Lung (tissue), 12 donors: ENCODE measurements around the gene IER2. TPM values are rescaled to one million over a fixed set of nuclear protein-coding genes. Genes with fewer than 3 reads are reported as not detected.
A peak's percentile ranks its signal among the peaks of the same experiment; 100 is the strongest.

Experiments used
- ATAC-seq: fragments of 200-7000 bp; cut with Tn5 transposase; one replicate; pipeline ENCODE4 v1.9.1; 2020; ENCODE audit warnings: moderate number of reproducible peaks; ENCODE audit not compliant: insufficient read depth, low FRiP score
- DNase-seq, 3 donors: peaks; one replicate each; pipeline ENCODE4 v3.0.0-alpha.2; 2013 to 2017
- H3K27ac ChIP-seq, 2 donors: one replicate each; pipeline ENCODE4 v1.5.1; 2013; ENCODE audit warnings: mild to moderate bottlenecking in 2 of 2, moderate library complexity in 2 of 2, control low read depth in 1 of 2, inconsistent platforms in 1 of 2, low read depth in 1 of 2, low read length in 1 of 2
- H3K27me3 ChIP-seq, 3 donors: one replicate each; pipeline ENCODE4 v1.5.1; 2013; ENCODE audit warnings: low read length in 2 of 3; ENCODE audit not compliant: control insufficient read depth in 3 of 3, insufficient read depth in 3 of 3
- H3K36me3 ChIP-seq, 4 donors: one replicate each; pipeline ENCODE4 v1.5.1; 2013; ENCODE audit warnings: low read length in 4 of 4, mild to moderate bottlenecking in 1 of 4, moderate library complexity in 1 of 4; ENCODE audit not compliant: control insufficient read depth in 4 of 4, insufficient read depth in 4 of 4
- H3K4me1 ChIP-seq, 5 donors: one replicate each; pipeline ENCODE4 v1.5.1; 2013; ENCODE audit warnings: low read length in 5 of 5, mild to moderate bottlenecking in 2 of 5, moderate library complexity in 1 of 5; ENCODE audit not compliant: control insufficient read depth in 5 of 5, insufficient read depth in 5 of 5
- H3K4me3 ChIP-seq: one replicate; pipeline ENCODE4 v1.5.1; 2013; ENCODE audit warnings: mild to moderate bottlenecking, control low read depth, moderate library complexity
- H3K9ac ChIP-seq, 2 donors: one replicate each; pipeline ENCODE4 v1.5.1; 2013; ENCODE audit warnings: low read length in 2 of 2, control low read depth in 1 of 2; ENCODE audit not compliant: insufficient read depth in 1 of 2
- H3K9me3 ChIP-seq, 4 donors: one replicate each; pipeline ENCODE4 v1.5.1; 2013; ENCODE audit warnings: low read length in 3 of 4, mild to moderate bottlenecking in 1 of 4, moderate library complexity in 1 of 4; ENCODE audit not compliant: control insufficient read depth in 4 of 4, insufficient read depth in 3 of 4
- CTCF ChIP-seq: IDR thresholded peaks from 2 replicates; pipeline ENCODE4 v1.5.1; 2012; ENCODE audit warnings: mild to moderate bottlenecking; ENCODE audit errors: control extremely low read depth, extremely low read depth
- WGBS, 2 donors: extraction: QIAGEN DNeasy Blood & Tissue Kit; methylation state at CpG; one replicate each; pipeline ENCODE4 v1.1.7; 2013; 5-methylcytosine and 5-hydroxymethylcytosine counted together
- polyA plus RNA-seq, 2 donors: library from polyadenylated mRNA; stranded (reverse); fragments of 200-250 nt; gene quantifications; one replicate each; pipeline ENCODE4 v1.2.1, GENCODE V29; 2013
- total RNA-seq, 2 donors: library from RNA; depleted of rRNA in 1 of 2; stranded (reverse); fragments of >200 nt in 1 of 2; gene quantifications; one replicate each; pipeline ENCODE4 v1.2.1, GENCODE V29; 2014 to 2021
- donor health status: control.
- donor health status: control.
- donor health status: Bipolar disorder and iron deficiency.
- donor health status: healthy.
- donor health status: DM: yes; HTN: yes; CAD: no.

Gene IER2
- total and polyA plus RNA-seq, 4 donors: 29.8 to 242 (median 93.0) TPM

- H3K4me3 ChIP-seq: no peak overlapping the region
These were observed 12.8 kb downstream of the IER2 start for GRCh38 chr19:13162724-13163608.

GRCh38 chr19:13163609-13164342 is 13.6 kb downstream of the IER2 start:
- peak; percentile 23 for ATAC-seq
- peaks cover 5 to 50% (median 15%) of the 10 kb centered on the region in 5 donors for H3K4me1 ChIP-seq
- H3K27me3 ChIP-seq: no peaks in the 10 kb centered on the region
- DNase-seq: peak; percentile 95 to 96 (median 96)
- H3K36me3 ChIP-seq: no peaks in the 10 kb centered on the region
- no peaks in the 10 kb centered on the region for H3K9me3 ChIP-seq
- no peak for TF ChIP-seq CTCF
- H3K4me3 ChIP-seq: no peak overlapping the region
- peak overlapping the region; percentile 79 to 94 for H3K27ac ChIP-seq
- WGBS, 2 donors: 2 to 6% methylated on average over 20 of the region's 20 CpGs
- H3K9ac ChIP-seq: peak overlapping the region; percentile 31 to 87

More at GRCh38 chr19:13162724-13163608, 12.8 kb downstream of the IER2 start:
- ATAC-seq (peak; percentile 73), DNase-seq (peak; percentile 98 to 100 (median 98))
- Histone ChIP-seq H3K27me3 (no peaks in the 10 kb centered on the region), H3K36me3 (no peaks in the 10 kb centered on the region), H3K9me3 (no peaks in the 10 kb centered on the region), H3K4me1 (peaks cover 5 to 49% (median 15%) of the 10 kb centered on the region in 5 donors), H3K9ac (peak overlapping the region; percentile 31 to 87), H3K27ac (peak overlapping the region; percentile 86 to 94)
- TF ChIP-seq CTCF: no peak
- 1 to 2% methylated on average over 58 of the region's 58 CpGs for WGBS, 2 donors

GRCh38 chr19:13164343-13165161 is 14.3 kb downstream of the IER2 start:
- H3K9me3 ChIP-seq: no peaks in the 10 kb centered on the region
- H3K27ac ChIP-seq: peak overlapping the region; percentile 79 to 94
- TF ChIP-seq CTCF: no peak
- H3K9ac ChIP-seq: peak overlapping the region; percentile 16 to 53
- H3K36me3 ChIP-seq: no peaks in the 10 kb centered on the region
- no peaks in the 10 kb centered on the region for H3K27me3 ChIP-seq
- peaks cover 5 to 50% (median 15%) of the 10 kb centered on the region in 5 donors for H3K4me1 ChIP-seq
- H3K4me3 ChIP-seq: no peak overlapping the region
- 6 to 15% methylated on average over 19 of the region's 19 CpGs for WGBS, 2 donors
- ATAC-seq (peak; percentile 8), DNase-seq (peak; percentile 99 to 100 (median 100))
